Spinal cord (tissue), 10 donors: Measurements from ENCODE around the gene ACTN1. TPM values are rescaled to one million over a fixed set of nuclear protein-coding genes. Genes with fewer than 3 reads are reported as not detected.

ENCODE experiments used
- DNase-seq, 6 donors: peaks; one replicate each; pipeline versions ENCODE4 v3.0.0 to v3.0.0-alpha.2; 2013 to 2015; ENCODE audit warnings: low spot score in 6 of 6, low read depth in 4 of 6
- H3K27ac ChIP-seq: one replicate; pipeline ENCODE4 v1.5.1; 2013; ENCODE audit warnings: low read depth, low read length, control low read depth
- H3K27me3 ChIP-seq: one replicate; pipeline ENCODE4 v1.6.1; 2013; ENCODE audit warnings: low read length; ENCODE audit not compliant: control insufficient read depth, insufficient read depth
- H3K36me3 ChIP-seq: one replicate; pipeline ENCODE4 v1.6.1; 2013; ENCODE audit warnings: low read length; ENCODE audit not compliant: control insufficient read depth, insufficient read depth
- H3K4me1 ChIP-seq: one replicate; pipeline ENCODE4 v1.6.1; 2013; ENCODE audit warnings: low read length; ENCODE audit not compliant: control insufficient read depth, insufficient read depth
- H3K4me3 ChIP-seq: one replicate; pipeline ENCODE4 v1.5.1; 2013; ENCODE audit warnings: low read depth, low read length, control low read depth
- H3K9me3 ChIP-seq: one replicate; pipeline ENCODE4 v1.6.1; 2013; ENCODE audit warnings: low read length; ENCODE audit not compliant: control insufficient read depth, insufficient read depth
- WGBS: methylation state at CpG from one replicate; pipeline ENCODE4 v1.1.5; 2013; ENCODE audit warnings: missing lambda C conversion rate; ENCODE audit not compliant: insufficient coverage; 5-methylcytosine and 5-hydroxymethylcytosine counted together
- polyA plus RNA-seq, 2 donors: library from polyadenylated mRNA; unstranded; fragments of 120-200 nt; gene quantifications; one replicate each; pipeline ENCODE4 v1.2.1, GENCODE V29; 2013; ENCODE audit not compliant: insufficient read length in 2 of 2
- total RNA-seq, 2 donors: library from RNA; depleted of rRNA in 1 of 2; stranded (reverse); fragments of 120-200 nt in 1 of 2; fragments of >200 nt in 1 of 2; gene quantifications; one replicate each; pipeline versions ENCODE4 v1.2.3 to v1.2.4, GENCODE V29; 2013 to 2014
- donor health status: healthy.

Gene ACTN1
- total and polyA plus RNA-seq, 4 donors, result 41.6 to 49.4 (median 46.2) TPM

DNA sequence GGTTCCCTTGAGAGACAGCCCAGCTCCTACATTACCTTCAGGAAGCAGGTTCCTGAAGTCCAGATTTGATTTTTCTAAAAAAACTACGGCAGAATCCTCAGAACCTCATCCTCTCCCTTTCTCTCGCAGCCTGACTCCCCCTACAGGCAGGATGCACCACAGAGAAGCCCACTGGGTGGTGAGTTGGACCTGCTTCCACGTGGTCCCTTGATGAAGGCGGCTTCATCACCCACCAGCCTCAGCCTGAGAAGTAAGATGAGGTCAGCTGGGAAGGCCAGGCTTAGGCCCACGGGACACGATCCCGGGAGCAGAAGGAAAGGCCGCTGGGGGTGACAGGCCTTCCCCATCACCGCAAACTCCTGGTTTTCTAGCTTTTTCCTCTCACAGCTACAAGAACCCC lies 83.0 kb downstream of the ACTN1 start:
- no peak overlapping the region for H3K4me3 ChIP-seq
- WGBS, result 100% methylated on average over 1 of the region's 9 CpGs
- no peak overlapping the region for H3K27ac ChIP-seq
- DNase-seq, result no peak
- no peaks in the 10 kb centered on the region for H3K4me1 ChIP-seq
- H3K27me3 ChIP-seq, result no peaks in the 10 kb centered on the region
- peaks cover 64% of the 10 kb centered on the region for H3K36me3 ChIP-seq
- no peaks in the 10 kb centered on the region for H3K9me3 ChIP-seq

DNA sequence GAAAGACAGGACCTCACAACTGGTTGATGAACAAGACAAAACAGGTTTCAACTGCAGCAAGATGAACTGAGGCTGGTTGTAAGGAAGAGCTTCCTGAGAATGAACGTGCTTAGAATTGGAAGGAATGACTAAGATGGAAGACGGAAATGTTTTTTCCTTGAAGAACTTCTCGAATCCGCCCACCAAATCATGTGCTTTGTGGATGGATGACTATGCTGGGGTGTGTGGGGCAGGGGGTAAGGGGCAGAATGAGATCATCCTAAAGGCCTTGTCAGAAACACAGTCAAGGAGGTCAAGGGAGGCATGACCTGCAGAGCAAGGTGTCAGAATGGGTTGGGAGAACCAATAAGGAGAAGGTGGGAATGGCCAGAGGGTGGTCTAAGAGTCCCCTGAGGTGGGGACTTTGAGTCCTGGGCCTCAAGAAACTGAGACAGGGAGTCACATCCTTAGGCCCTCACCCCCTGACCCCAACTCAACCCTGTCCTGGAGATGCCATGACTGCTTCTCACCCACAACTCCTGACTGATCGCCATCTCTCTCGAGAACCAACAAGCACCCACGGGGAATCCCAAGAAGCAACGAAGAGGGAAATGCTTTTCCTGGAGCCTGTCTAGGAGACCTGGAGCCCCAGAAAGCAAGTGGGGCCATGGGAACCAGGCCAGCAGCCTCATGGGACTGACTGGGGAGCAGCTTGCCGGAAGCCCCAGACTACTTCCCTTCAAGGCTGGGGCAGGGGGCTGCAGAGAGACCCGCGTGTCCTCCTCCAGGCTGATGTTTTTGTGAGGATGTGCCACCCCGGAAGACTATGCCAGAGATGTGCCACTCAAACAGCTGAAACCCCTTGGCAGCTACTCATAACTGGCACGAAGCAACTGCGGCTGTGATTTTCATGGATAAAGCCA lies 84.0 kb downstream of the ACTN1 start:
- H3K27ac ChIP-seq, result no peak overlapping the region
- WGBS, result 97% methylated on average over 14 of the region's 14 CpGs
- no peak overlapping the region for H3K4me3 ChIP-seq
- peaks cover 63% of the 10 kb centered on the region for H3K36me3 ChIP-seq
- DNase-seq, result no peak
- H3K27me3 ChIP-seq, result no peaks in the 10 kb centered on the region
- no peaks in the 10 kb centered on the region for H3K9me3 ChIP-seq
- H3K4me1 ChIP-seq, result no peaks in the 10 kb centered on the region

- H3K4me1 ChIP-seq, result no peaks in the 10 kb centered on the region
- 92% methylated on average over 5 of the region's 6 CpGs for WGBS
- peaks cover 61% of the 10 kb centered on the region for H3K36me3 ChIP-seq
- H3K27ac ChIP-seq, result no peak overlapping the region
- DNase-seq, result no peak
- H3K9me3 ChIP-seq, result no peaks in the 10 kb centered on the region
- no peak overlapping the region for H3K4me3 ChIP-seq
- no peaks in the 10 kb centered on the region for H3K27me3 ChIP-seq
Observed at GRCh38 chr14:68894123-68894522, 85.0 kb downstream of the ACTN1 start.

DNA sequence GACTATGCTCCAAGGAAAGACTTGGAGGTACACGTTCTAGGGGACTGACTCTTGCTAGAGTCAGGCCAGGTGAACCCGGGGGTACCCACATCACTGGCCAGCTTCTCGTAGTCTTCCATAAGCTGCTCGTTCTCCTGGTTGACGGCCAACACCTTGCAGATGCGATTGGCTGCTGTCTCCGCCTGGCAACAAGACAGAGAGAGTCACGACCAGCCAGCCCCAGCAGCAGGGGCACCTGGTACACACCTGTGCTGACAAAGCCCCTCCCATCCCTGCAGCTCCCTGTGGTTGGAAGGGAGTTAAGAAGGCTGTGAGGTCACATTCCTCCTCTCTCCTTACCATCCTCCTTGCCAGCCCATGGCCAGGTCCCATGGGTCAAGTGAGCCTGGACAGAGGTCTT lies 85.5 kb downstream of the ACTN1 start:
- no peaks in the 10 kb centered on the region for H3K27me3 ChIP-seq
- H3K4me3 ChIP-seq, result no peak overlapping the region
- no peak overlapping the region for H3K27ac ChIP-seq
- whole genome bisulfite sequencing, result 95% methylated on average over 7 of the region's 8 CpGs
- DNase-seq, result no peak
- no peaks in the 10 kb centered on the region for H3K9me3 ChIP-seq
- H3K36me3 ChIP-seq, result peaks cover 61% of the 10 kb centered on the region
- H3K4me1 ChIP-seq, result no peaks in the 10 kb centered on the region

DNA sequence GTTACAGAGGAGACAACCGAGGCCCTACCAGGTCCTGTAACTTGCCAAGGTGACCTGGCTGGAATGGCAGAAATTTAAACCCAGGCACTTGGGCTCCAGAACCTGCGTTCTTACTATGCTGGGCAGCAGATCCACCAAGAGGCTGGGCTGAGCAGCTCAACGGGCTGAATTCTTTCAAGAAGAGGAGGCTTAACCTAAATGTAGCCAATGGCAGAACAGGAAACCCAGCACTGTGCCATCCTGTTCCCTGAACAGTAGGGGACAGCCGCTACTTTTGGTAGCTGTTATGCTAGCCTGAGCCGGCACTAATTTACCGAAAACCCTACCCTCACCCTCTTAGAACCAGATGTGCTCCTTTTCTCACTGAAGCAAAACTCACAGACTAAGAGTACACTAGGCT lies 86.1 kb downstream of the ACTN1 start:
- Histone ChIP-seq H3K9me3 (no peaks in the 10 kb centered on the region), H3K27ac (no peak overlapping the region), H3K36me3 (peaks cover 64% of the 10 kb centered on the region), H3K27me3 (no peaks in the 10 kb centered on the region), H3K4me1 (no peaks in the 10 kb centered on the region), H3K4me3 (no peak overlapping the region)
- WGBS, result 92% methylated on average over 6 of the region's 6 CpGs
- no peak for DNase-seq

GRCh38 chr14:68891851-68892660 lies 87.0 kb downstream of the ACTN1 start:
- no peak overlapping the region for H3K4me3 ChIP-seq
- no peak for DNase-seq
- WGBS, result 93% methylated on average over 12 of the region's 21 CpGs
- peaks cover 61% of the 10 kb centered on the region for H3K36me3 ChIP-seq
- no peak overlapping the region for H3K27ac ChIP-seq
- no peaks in the 10 kb centered on the region for H3K27me3 ChIP-seq
- H3K4me1 ChIP-seq, result no peaks in the 10 kb centered on the region
- H3K9me3 ChIP-seq, result no peaks in the 10 kb centered on the region

DNA sequence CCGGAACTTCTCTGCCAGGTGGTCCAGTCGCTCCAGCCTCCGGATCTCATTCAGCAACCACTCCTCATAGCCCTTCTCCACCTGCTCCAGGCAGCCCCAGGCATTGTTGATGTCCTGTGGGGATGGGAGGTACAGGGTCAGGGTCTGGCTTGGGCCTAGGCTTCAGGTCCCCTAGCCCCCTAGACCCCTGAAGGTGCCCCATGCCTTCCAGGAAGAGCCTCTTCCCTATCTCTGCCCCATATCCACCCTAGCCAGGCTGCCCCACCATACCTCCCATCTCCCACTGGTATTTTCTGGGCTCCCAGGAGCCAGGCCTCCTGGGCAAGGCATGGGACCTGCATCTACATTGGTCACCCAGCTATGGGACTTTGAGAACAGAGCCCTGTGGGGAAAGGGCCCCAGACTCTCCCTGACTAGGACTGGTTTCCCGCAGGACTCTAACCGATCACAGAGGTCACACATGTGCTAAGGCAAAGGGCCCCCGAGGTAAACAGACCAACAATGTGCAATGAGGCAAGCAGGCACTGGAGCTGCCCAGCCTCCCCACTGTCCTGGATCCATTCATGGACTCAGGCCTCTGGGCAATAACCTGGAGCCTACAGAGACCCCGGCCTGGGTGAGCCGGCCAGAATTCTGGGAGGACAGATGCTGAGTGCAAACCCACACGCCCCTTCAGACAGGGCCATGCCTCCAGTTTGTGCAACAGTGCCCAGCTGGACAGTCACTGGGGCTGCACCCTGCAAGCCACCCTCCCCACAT lies 88.8 kb downstream of the ACTN1 start:
- WGBS, result 82% methylated on average over 6 of the region's 9 CpGs
- no peak overlapping the region for H3K27ac ChIP-seq
- H3K4me1 ChIP-seq, result no peaks in the 10 kb centered on the region
- peaks cover 61% of the 10 kb centered on the region for H3K36me3 ChIP-seq
- H3K4me3 ChIP-seq, result no peak overlapping the region
- no peaks in the 10 kb centered on the region for H3K9me3 ChIP-seq
- no peaks in the 10 kb centered on the region for H3K27me3 ChIP-seq
- DNase-seq, result no peak

DNA sequence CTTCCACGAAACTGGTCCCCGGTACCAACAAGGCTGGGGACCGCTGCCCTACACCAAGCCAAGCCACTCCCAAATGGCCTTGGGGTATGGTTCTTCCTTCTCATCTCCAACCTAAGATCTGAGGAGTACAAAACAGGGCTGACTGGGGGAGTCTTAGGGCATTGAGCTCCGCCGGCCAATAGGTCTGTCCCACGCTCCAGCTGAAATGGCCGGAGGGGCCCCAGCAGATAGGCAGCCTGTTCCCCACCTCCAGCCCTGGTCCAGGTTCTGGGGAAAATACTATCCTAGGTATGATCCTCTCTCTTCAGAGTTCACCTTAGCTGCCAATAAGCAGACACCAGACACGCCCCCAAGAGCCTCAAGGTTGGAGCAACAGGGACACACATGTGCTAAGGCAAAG lies 90.2 kb downstream of the ACTN1 start:
- peaks cover 65% of the 10 kb centered on the region for H3K36me3 ChIP-seq
- no peak overlapping the region for H3K27ac ChIP-seq
- H3K9me3 ChIP-seq, result no peaks in the 10 kb centered on the region
- no peaks in the 10 kb centered on the region for H3K4me1 ChIP-seq
- no peaks in the 10 kb centered on the region for H3K27me3 ChIP-seq
- no peak overlapping the region for H3K4me3 ChIP-seq
- 100% methylated on average over 4 of the region's 8 CpGs for WGBS
- no peak for DNase-seq

DNA sequence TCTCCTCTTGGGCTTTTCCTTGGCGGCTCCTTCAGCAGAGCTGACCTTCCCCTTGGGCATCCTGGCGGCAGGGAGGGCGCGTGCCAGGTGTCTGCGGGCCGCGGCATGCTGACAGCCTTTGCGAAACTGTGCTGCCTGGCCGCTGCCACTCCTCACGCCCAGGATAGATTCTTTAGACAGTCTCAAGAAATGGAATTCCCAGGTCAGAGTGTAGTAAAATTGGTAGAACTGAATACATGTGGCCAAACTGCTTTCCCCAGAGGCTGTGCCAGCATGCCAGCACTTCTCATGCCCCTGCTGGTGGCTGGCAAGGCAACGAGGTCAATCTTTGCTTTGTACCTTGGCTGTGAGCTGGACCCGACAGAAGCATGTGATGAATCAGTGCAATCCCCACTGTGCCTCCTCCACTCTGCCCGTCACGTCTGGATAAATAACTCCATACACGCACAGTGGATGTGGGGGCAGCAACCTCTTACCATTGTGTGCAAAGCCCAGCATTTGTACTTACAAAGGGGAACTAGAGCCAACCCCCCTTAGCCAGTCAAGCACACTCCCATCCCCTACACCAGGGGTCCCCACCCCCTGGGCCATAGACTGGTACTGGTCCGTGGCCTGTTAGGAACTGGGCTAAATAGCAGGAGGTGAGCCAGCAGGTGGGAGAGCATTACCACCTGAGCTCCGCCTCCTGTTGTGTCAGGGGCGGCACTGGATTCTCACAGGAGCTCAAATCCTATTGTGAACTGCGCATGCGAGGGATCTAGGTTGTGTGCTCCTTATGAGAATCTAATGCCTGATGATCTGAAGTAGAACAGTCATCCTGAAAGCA lies 90.9 kb downstream of the ACTN1 start:
- H3K9me3 ChIP-seq, result no peaks in the 10 kb centered on the region
- H3K4me1 ChIP-seq, result no peaks in the 10 kb centered on the region
- H3K27me3 ChIP-seq, result no peaks in the 10 kb centered on the region
- H3K36me3 ChIP-seq, result peaks cover 65% of the 10 kb centered on the region
- H3K4me3 ChIP-seq, result no peak overlapping the region
- WGBS, result 88% methylated on average over 17 of the region's 20 CpGs
- DNase-seq, result no peak
- no peak overlapping the region for H3K27ac ChIP-seq
